Tibial artery (tissue), 4 donors: Measurements from ENCODE around the gene CTBS.

Source experiments
- DNase-seq, 2 donors: peaks; one replicate each; pipeline ENCODE4 v3.0.0-alpha.2; 2019
- H3K27ac ChIP-seq, 2 donors: fragments of 200-600 bp; sonication (generic) in 1 of 2; 1 replicate in 1 of 2; 2 replicates in 1 of 2; pipeline ENCODE4 v1.5.1; 2018 to 2019; ENCODE audit warnings: mild to moderate bottlenecking in 1 of 2
- H3K27me3 ChIP-seq, 2 donors: fragments of 200-600 bp; sonication (generic) in 1 of 2; one replicate each; pipeline versions ENCODE4 v1.5.1 to v1.6.0; 2016 to 2019
- H3K36me3 ChIP-seq, 3 donors: fragments of 200-600 bp; sonication (generic) in 2 of 3; one replicate each; pipeline ENCODE4 v1.5.1; 2016 to 2019; ENCODE audit warnings: mild to moderate bottlenecking in 2 of 3
- H3K4me1 ChIP-seq, 4 donors: fragments of 200-600 bp; sonication (generic) in 2 of 4; 1 replicate in 3 of 4; 2 replicates in 1 of 4; pipeline ENCODE4 v1.5.1; 2016 to 2019
- H3K4me3 ChIP-seq, 2 donors: fragments of 200-600 bp; sonication (generic) in 1 of 2; 1 replicate in 1 of 2; 2 replicates in 1 of 2; pipeline ENCODE4 v1.5.1; 2018 to 2019; ENCODE audit warnings: mild to moderate bottlenecking in 2 of 2
- H3K9me3 ChIP-seq, 3 donors: fragments of 200-600 bp; sonication (generic) in 1 of 3; one replicate each; pipeline ENCODE4 v1.5.1; 2016 to 2019
- CTCF ChIP-seq, 2 experiments: fragments of 200-600 bp in 1 of 2; fragments of 450-650 bp in 1 of 2; IDR thresholded peaks; one replicate each; pipeline ENCODE4 v1.5.1; 2017 to 2019; ENCODE audit warnings: antibody characterized with exemption in 2 of 2, mild to moderate bottlenecking in 1 of 2, moderate library complexity in 1 of 2
- intact Hi-C: fragments of 100-400 bp; cut with DNase I; formaldehyde crosslinking; loops from one replicate; pipeline ENCODE4 v1.15.0; 2023; ENCODE audit warnings: low total_unique reads

Gene CTBS

GRCh38 chr1:84605157-84605556 is 30.9 kb upstream of the CTBS start:
- H3K27me3 ChIP-seq, result no peaks in the 10 kb centered on the region
- H3K4me3 ChIP-seq, result no peak overlapping the region
- no peaks in the 10 kb centered on the region for H3K36me3 ChIP-seq
- no peak for DNase-seq
- H3K27ac ChIP-seq, result peak overlapping the region; percentile 68 to 72
- TF ChIP-seq CTCF (IDR thresholded peaks at IDR 0.05), result no peak
- no peaks in the 10 kb centered on the region for H3K9me3 ChIP-seq
- peaks cover 0 to 19% (median 9%) of the 10 kb centered on the region in 4 donors for H3K4me1 ChIP-seq
- intact Hi-C loops, result loop anchor here (5.0 to 10.0 kb wide), 3 partner anchors 100 to 460 kb away; partner anchors contain the start of genes GNG5, PRKACB and SPATA1

- peak; percentile 83 to 88 for TF ChIP-seq CTCF (IDR thresholded peaks at IDR 0.05)
- H3K4me1 ChIP-seq, result peaks cover 0 to 29% (median 16%) of the 10 kb centered on the region in 4 donors
- intact Hi-C loops, result loop anchor here (10.0 kb wide), 2 partner anchors 99 to 459 kb away; partner anchors contain the start of genes GNG5, PRKACB and SPATA1
- DNase-seq, result peak; percentile 57 to 86
- no peaks in the 10 kb centered on the region for H3K9me3 ChIP-seq
- no peaks in the 10 kb centered on the region for H3K27me3 ChIP-seq
- peak overlapping the region; percentile 68 to 72 for H3K27ac ChIP-seq
- no peaks in the 10 kb centered on the region for H3K36me3 ChIP-seq
- H3K4me3 ChIP-seq, result peak overlapping the region; percentile 40 to 48
These were observed 29.9 kb upstream of the CTBS start for GRCh38 chr1:84603941-84604830.

- no peak for TF ChIP-seq CTCF (IDR thresholded peaks at IDR 0.05)
- H3K36me3 ChIP-seq, result no peaks in the 10 kb centered on the region
- H3K27me3 ChIP-seq, result no peaks in the 10 kb centered on the region
- intact Hi-C loops, result loop anchor here (10.0 kb wide), 2 partner anchors 98 to 458 kb away; partner anchors contain the start of genes GNG5, PRKACB and SPATA1
- H3K4me1 ChIP-seq, result peaks cover 0 to 38% (median 23%) of the 10 kb centered on the region in 4 donors
- peak overlapping the region; percentile 68 to 72 for H3K27ac ChIP-seq
- no peaks in the 10 kb centered on the region for H3K9me3 ChIP-seq
- H3K4me3 ChIP-seq, result peak overlapping the region; percentile 40 to 48
- DNase-seq, result no peak
These were observed 29.0 kb upstream of the CTBS start for GRCh38 chr1:84603223-84603622.

GRCh38 chr1:84600796-84601195 is 26.6 kb upstream of the CTBS start:
- no peaks in the 10 kb centered on the region for H3K36me3 ChIP-seq
- H3K4me1 ChIP-seq, result peaks cover 0 to 41% (median 23%) of the 10 kb centered on the region in 4 donors
- H3K9me3 ChIP-seq, result no peaks in the 10 kb centered on the region
- DNase-seq, result no peak
- H3K27me3 ChIP-seq, result no peaks in the 10 kb centered on the region
- H3K4me3 ChIP-seq, result no peak overlapping the region
- H3K27ac ChIP-seq, result peak overlapping the region; percentile 77 to 79
- intact Hi-C loops, result loop anchor here (10.0 kb wide), 2 partner anchors 96 to 456 kb away; partner anchors contain the start of genes GNG5, PRKACB and SPATA1
- no peak for TF ChIP-seq CTCF (IDR thresholded peaks at IDR 0.05)

GRCh38 chr1:84598846-84599741 is 24.9 kb upstream of the CTBS start:
- no peaks in the 10 kb centered on the region for H3K36me3 ChIP-seq
- no peak for TF ChIP-seq CTCF (IDR thresholded peaks at IDR 0.05)
- intact Hi-C loops, result no loop called here
- no peaks in the 10 kb centered on the region for H3K27me3 ChIP-seq
- no peak for DNase-seq
- H3K4me3 ChIP-seq, result no peak overlapping the region
- H3K9me3 ChIP-seq, result no peaks in the 10 kb centered on the region
- peak overlapping the region; percentile 77 to 79 for H3K27ac ChIP-seq
- H3K4me1 ChIP-seq, result peaks cover 0 to 41% (median 23%) of the 10 kb centered on the region in 4 donors
